HL-60 (cell line): Measurements from ENCODE around the gene GRM5.

ENCODE experiments used
- DNase-seq, 2 experiments: peaks; one replicate each; pipeline ENCODE4 v3.0.0-alpha.2; 2010 to 2020; ENCODE audit warnings: low read depth in 1 of 2, low spot score in 1 of 2
- H3K27ac ChIP-seq: fragments of 250-450 bp; sonication (Bioruptor Pico); replicated peaks from 2 replicates; pipeline ENCODE4 v1.5.1; 2020; ENCODE audit warnings: mild to moderate bottlenecking, moderate library complexity
- H3K27me3 ChIP-seq: fragments of 250-450 bp; sonication (Bioruptor Pico); 2 replicates; pipeline ENCODE4 v1.5.1; 2021; ENCODE audit warnings: mild to moderate bottlenecking, moderate library complexity; ENCODE audit not compliant: insufficient read depth, poor library complexity, severe bottlenecking
- H3K4me3 ChIP-seq: replicated peaks from 2 replicates; pipeline ENCODE4 v1.5.1; 2011; ENCODE audit warnings: mild to moderate bottlenecking, control low read depth, low read length; ENCODE audit not compliant: insufficient read depth
- CTCF ChIP-seq: IDR thresholded peaks from one replicate; pipeline ENCODE4 v1.5.1; 2011; ENCODE audit warnings: low read length, control low read depth, inconsistent platforms; ENCODE audit not compliant: insufficient read depth
- GABPA ChIP-seq: IDR thresholded peaks from 2 replicates; pipeline ENCODE4 v1.6.1; 2012; ENCODE audit warnings: low read depth
- POLR2AphosphoS5 ChIP-seq: IDR thresholded peaks from 2 replicates; pipeline ENCODE4 v1.6.1; 2012; ENCODE audit warnings: low read depth
- REST ChIP-seq: IDR thresholded peaks from 2 replicates; pipeline ENCODE4 v1.6.1; 2012; ENCODE audit warnings: low read depth; ENCODE audit not compliant: insufficient replicate concordance
- SPI1 ChIP-seq: IDR thresholded peaks from 2 replicates; pipeline ENCODE4 v1.6.1; 2012; ENCODE audit warnings: low read depth, mild to moderate bottlenecking, borderline replicate concordance

The GRM5 gene

GRCh38 chr11:88533001-88533400 is 532.8 kb downstream of the GRM5 start:
- TF ChIP-seq REST: no peak
- H3K27me3 ChIP-seq: no peaks in the 10 kb centered on the region
- no peak overlapping the region for H3K27ac ChIP-seq
- no peak for DNase-seq
- no peak overlapping the region for H3K4me3 ChIP-seq

- no peak overlapping the region for H3K27ac ChIP-seq
- no peak overlapping the region for H3K4me3 ChIP-seq
- no peaks in the 10 kb centered on the region for H3K27me3 ChIP-seq
- TF ChIP-seq CTCF: no peak
- TF ChIP-seq REST: no peak
- no peak for TF ChIP-seq POLR2AphosphoS5
- DNase-seq: no peak
Observed at GRCh38 chr11:88531831-88532230, 534.0 kb downstream of the GRM5 start.

GRCh38 chr11:88529426-88529825 is 536.4 kb downstream of the GRM5 start:
- DNase-seq: no peak
- Histone ChIP-seq H3K4me3 (no peak overlapping the region), H3K27ac (no peak overlapping the region), H3K27me3 (no peaks in the 10 kb centered on the region)
- no peak for TF ChIP-seq GABPA
- no peak for TF ChIP-seq SPI1
- no peak for TF ChIP-seq CTCF
- TF ChIP-seq POLR2AphosphoS5: no peak
- TF ChIP-seq REST: no peak

GRCh38 chr11:88523386-88524071 is 542.3 kb downstream of the GRM5 start:
- Histone ChIP-seq H3K4me3 (no peak overlapping the region), H3K27me3 (no peaks in the 10 kb centered on the region), H3K27ac (peak overlapping the region; percentile 38)
- TF ChIP-seq SPI1 (no peak), REST (no peak), POLR2AphosphoS5 (no peak), GABPA (no peak), CTCF (no peak)
- peak; percentile 75 to 80 for DNase-seq
